B cell (primary cell): ENCODE results near the gene OIT3. TPM values are rescaled to one million over a fixed set of nuclear protein-coding genes. Genes with fewer than 3 reads are reported as not detected.

Experiments used
- polyA plus RNA-seq: library from polyadenylated mRNA; depleted of rRNA; stranded (reverse); fragments of >200 nt; gene quantifications from 2 replicates; pipeline ENCODE4 v1.2.3, GENCODE V29; 2012
- total RNA-seq, 2 donors: library from RNA; stranded (reverse); fragments of 120-200 nt in 1 of 2; gene quantifications; 1 replicate in 1 of 2; 2 replicates in 1 of 2; pipeline versions ENCODE4 v1.2.3 to v1.2.4, GENCODE V29; 2013 to 2022

OIT3 gene
- total and polyA plus RNA-seq, 2 donors (not counting 1 experiment from before 2014, with no cell fraction given) = 0.04 TPM; not detected in 1

Other genes with a start within 250 kb of the OIT3 start
- gene MCU, start 201.6 kb upstream of the OIT3 start, total RNA-seq = 17.6 and 21.1 TPM in 2 replicates
- 10.1 and 11.7 TPM in 2 replicates for gene MCU, start 201.6 kb upstream of the OIT3 start, polyA plus RNA-seq
- not detected in 2 replicates for gene PLA2G12B, start 61.1 kb downstream of the OIT3 start, total RNA-seq
- not detected in 2 replicates for gene PLA2G12B, start 61.1 kb downstream of the OIT3 start, polyA plus RNA-seq
- 19.0 and 21.8 TPM in 2 replicates for gene P4HA1, start 203.1 kb downstream of the OIT3 start, total RNA-seq
- 12.8 and 24.0 TPM in 2 replicates for gene P4HA1, start 203.1 kb downstream of the OIT3 start, polyA plus RNA-seq
- gene NUDT13, start 216.7 kb downstream of the OIT3 start, total RNA-seq = 4.5 TPM in 2 replicates
- gene NUDT13, start 216.7 kb downstream of the OIT3 start, polyA plus RNA-seq = 2.5 and 3.4 TPM in 2 replicates